Duodenal mucosa (tissue), 2 donors: ENCODE data around the gene TBX1.
A peak's percentile ranks its signal among the peaks of the same experiment; 100 is the strongest.

Source experiments
- H3K27ac ChIP-seq: one replicate; pipeline ENCODE4 v1.7.0; 2013; ENCODE audit warnings: low read depth, low read length
- H3K27me3 ChIP-seq, 2 donors: one replicate each; pipeline ENCODE4 v1.7.0; 2013; ENCODE audit warnings: low read length in 2 of 2, control low read depth in 1 of 2; ENCODE audit not compliant: insufficient read depth in 2 of 2, control insufficient read depth in 1 of 2
- H3K36me3 ChIP-seq, 2 donors: one replicate each; pipeline ENCODE4 v1.7.0; 2013; ENCODE audit warnings: low read length in 2 of 2, control low read depth in 1 of 2; ENCODE audit not compliant: insufficient read depth in 2 of 2, control insufficient read depth in 1 of 2
- H3K4me1 ChIP-seq, 2 donors: one replicate each; pipeline ENCODE4 v1.7.0; 2013; ENCODE audit warnings: low read length in 2 of 2, control low read depth in 1 of 2; ENCODE audit not compliant: insufficient read depth in 2 of 2, control insufficient read depth in 1 of 2
- H3K4me3 ChIP-seq, 2 donors: one replicate each; pipeline ENCODE4 v1.7.0; 2013; ENCODE audit warnings: low read length in 2 of 2, low read depth in 1 of 2
- H3K9ac ChIP-seq, 2 donors: one replicate each; pipeline ENCODE4 v1.7.0; 2013; ENCODE audit warnings: low read length in 2 of 2, low read depth in 1 of 2
- H3K9me3 ChIP-seq, 2 donors: one replicate each; pipeline ENCODE4 v1.7.0; 2013; ENCODE audit warnings: low read length in 2 of 2, control low read depth in 1 of 2; ENCODE audit not compliant: control insufficient read depth in 1 of 2

TBX1 gene

DNA sequence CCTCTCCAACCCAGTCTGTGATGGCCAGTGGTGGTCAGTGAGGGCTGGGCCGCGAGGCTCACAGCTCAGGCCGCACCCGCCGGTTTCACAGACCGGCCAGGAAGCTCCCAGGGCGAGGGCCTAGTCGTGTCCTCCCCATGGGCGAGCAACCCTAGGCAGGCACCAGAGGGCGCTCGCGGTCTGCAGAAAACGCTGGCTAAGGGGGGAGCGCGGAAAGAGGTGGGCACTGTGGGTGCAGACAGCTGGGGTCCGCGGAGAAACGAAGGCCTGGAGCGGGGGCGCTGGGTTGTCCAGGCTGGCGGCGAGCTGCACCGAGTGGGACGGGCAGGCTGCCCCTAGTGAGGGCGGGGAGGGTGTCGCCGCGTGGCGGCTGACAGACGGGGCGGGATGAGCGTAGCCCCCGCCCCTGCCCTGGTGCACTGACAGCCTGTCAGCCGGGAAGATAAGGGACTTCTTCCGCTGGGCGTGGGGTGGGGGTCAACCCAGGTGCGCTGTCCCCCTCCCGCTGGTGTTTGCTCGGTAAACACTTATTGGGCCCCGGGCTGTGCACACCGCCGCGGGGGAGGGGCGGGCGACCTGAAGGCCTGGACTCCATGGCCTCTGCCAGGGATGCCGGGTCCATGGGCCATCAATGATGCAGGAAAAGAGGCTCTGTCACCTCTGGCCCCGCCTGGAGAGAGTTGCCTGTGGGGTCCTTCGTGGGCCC lies 29.8 kb upstream of the TBX1 start:
- Histone ChIP-seq H3K36me3 (no peaks in the 10 kb centered on the region), H3K9me3 (no peaks in the 10 kb centered on the region), H3K27me3 (no peaks in the 10 kb centered on the region), H3K27ac (no peak overlapping the region), H3K4me3 (peak overlapping the region in 1 of 2 donors; percentile 54), H3K9ac (no peak overlapping the region), H3K4me1 (peaks cover 3 to 6% of the 10 kb centered on the region in 2 donors)

DNA sequence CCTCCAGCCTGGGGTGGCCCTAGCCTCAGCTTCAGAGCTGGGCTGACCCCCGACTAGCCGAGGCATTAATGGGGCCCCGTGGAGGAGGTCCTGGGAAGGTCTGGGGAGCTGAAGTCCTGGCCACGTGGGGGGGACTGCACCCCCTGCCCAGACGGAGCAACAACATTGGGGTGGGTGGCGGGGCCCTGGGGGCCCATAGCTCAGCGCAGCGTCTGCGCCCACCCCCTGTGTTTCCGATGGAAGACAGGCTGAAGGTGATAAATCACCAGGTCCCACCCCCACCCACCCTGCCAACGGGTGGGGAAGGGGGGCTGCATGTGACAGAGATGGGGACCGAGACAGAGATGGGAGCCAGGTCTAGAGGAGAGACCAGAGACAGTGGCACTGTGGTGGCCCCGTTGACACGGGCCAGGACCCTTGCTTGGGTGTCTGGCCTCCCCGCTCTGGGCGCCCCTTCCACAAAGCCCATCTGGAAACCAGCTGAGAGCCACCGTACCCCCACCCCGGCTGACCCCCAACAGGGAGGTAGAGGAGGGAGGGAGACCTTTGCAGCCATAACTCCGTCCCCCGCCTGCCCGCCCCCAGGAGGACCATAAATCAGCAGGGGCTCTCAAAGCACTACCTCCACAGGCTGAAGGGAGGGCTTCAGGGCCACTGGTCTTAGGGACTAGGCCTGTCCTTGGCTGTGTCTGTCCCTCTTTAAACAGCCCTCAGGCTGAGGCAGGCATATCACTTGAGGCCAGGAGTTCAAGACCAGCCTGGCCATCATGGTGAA lies 29.0 kb upstream of the TBX1 start:
- Histone ChIP-seq H3K9ac (no peak overlapping the region), H3K4me3 (no peak overlapping the region), H3K27ac (no peak overlapping the region), H3K4me1 (peaks cover 3 to 6% of the 10 kb centered on the region in 2 donors), H3K9me3 (no peaks in the 10 kb centered on the region), H3K27me3 (no peaks in the 10 kb centered on the region), H3K36me3 (no peaks in the 10 kb centered on the region)

DNA sequence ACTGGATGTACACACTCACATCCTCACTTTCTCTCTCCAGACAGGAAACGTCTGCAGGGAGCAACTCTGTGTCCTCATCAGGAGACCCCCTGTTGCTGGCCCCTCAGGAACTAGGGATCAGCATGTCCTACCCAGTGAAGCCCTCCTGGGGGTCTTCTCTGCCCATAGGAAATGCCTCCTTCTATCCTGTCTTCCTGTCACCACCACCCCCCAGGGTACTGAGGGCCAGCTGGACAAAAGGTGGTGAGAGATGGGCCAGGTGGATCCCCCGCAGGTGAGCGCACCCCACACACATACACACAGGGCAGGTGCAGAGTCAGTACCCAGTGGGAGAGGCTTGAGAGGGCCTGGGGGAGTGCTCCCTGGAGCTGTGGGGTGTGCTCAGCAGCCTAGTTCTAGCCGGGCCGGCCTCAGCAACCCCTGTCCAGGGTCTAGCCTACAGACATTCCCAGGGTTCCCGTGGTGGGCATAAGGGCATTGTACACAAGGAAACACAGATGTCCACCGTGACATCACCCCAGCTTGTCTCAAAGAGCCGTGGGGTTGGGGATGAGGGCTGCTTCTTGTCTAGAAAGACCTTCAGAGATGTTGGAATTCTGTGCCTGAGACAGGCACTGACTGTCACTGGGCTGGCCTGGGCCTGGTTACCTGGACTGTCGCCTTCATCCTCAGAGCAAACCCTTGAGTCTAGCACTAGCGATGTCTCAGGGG lies 28.0 kb upstream of the TBX1 start:
- H3K27ac ChIP-seq: no peak overlapping the region
- H3K4me3 ChIP-seq: no peak overlapping the region
- H3K4me1 ChIP-seq: peaks cover 3 to 6% of the 10 kb centered on the region in 2 donors
- peaks cover 0 to 3% of the 10 kb centered on the region in 2 donors for H3K27me3 ChIP-seq
- H3K36me3 ChIP-seq: no peaks in the 10 kb centered on the region
- no peak overlapping the region for H3K9ac ChIP-seq
- no peaks in the 10 kb centered on the region for H3K9me3 ChIP-seq

DNA sequence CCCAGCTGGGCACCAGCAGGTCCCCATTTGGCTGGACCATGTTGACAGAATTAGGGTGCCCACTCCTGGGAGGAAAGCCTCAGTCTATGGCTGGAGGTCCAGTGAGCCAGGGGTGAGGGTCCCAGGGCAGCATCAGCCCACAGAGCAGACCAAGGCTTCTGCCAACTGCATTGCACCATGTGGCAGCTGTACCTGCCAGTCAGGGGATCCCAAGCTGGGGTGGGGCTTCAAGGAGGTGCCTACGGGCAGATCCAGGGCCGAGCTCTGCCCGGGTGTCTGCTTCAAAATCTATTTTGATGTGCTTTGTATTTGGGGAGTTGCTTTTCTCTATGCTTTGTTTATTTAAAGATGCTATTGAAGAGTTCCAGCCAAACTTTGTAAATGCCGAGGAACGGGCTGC lies 26.8 kb upstream of the TBX1 start:
- Histone ChIP-seq H3K27me3 (peaks cover 0 to 3% of the 10 kb centered on the region in 2 donors), H3K27ac (no peak overlapping the region), H3K4me1 (peaks cover 3 to 6% of the 10 kb centered on the region in 2 donors), H3K36me3 (no peaks in the 10 kb centered on the region), H3K9ac (no peak overlapping the region), H3K4me3 (no peak overlapping the region), H3K9me3 (no peaks in the 10 kb centered on the region)

DNA sequence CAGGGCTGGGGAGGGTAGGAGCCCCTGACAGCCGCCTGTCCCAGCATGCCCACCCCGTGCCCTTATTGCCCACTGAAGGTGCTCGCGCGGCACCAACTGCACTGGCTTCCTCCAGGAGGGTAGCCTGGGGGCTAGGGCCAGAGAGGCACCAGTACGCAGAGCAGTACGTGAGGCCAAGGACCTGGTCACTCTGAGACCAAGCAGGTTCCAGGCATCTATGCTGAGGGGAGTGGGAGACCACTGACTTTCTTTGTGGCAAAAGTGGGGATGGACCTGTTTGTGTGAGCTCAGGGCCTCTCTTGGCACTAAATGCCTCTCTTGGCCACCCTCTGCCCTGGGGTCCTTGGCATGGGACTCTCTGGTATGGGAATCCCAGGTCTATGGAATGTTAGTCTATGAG lies 26.4 kb upstream of the TBX1 start:
- H3K9me3 ChIP-seq: no peaks in the 10 kb centered on the region
- H3K4me1 ChIP-seq: peaks cover 3 to 6% of the 10 kb centered on the region in 2 donors
- H3K9ac ChIP-seq: no peak overlapping the region
- no peak overlapping the region for H3K4me3 ChIP-seq
- no peak overlapping the region for H3K27ac ChIP-seq
- no peaks in the 10 kb centered on the region for H3K36me3 ChIP-seq
- peaks cover 0 to 3% of the 10 kb centered on the region in 2 donors for H3K27me3 ChIP-seq

DNA sequence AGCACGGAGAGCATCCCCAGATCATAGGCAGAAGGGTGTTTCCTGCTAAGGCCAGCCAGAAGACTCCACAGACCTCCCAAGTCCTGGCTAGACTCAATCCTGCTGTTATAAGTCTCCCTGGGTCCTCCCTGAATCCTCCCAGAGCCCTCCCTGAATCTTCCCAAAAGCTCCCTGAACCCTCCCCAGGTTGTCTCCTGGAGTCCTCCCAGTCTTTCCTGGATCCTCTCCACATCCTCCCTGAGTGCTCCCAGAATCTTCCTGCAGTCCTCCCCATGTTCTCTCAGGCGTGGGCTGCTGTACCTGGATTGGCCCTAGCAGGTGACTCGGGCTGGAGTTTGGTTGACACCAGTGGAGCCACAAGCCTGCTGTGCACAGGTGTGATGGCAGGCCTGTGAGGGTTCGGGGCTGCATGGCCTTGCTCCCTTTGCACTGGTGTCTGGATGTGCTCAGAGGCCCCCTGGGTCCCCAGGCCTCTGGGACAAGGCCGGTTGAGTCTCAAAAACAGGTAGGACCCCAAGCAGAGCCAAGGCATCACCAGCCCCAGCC lies 25.7 kb upstream of the TBX1 start:
- H3K36me3 ChIP-seq: no peaks in the 10 kb centered on the region
- no peak overlapping the region for H3K9ac ChIP-seq
- H3K9me3 ChIP-seq: no peaks in the 10 kb centered on the region
- H3K27me3 ChIP-seq: peaks cover 0 to 3% of the 10 kb centered on the region in 2 donors
- peaks cover 3 to 6% of the 10 kb centered on the region in 2 donors for H3K4me1 ChIP-seq
- H3K27ac ChIP-seq: no peak overlapping the region
- no peak overlapping the region for H3K4me3 ChIP-seq

DNA sequence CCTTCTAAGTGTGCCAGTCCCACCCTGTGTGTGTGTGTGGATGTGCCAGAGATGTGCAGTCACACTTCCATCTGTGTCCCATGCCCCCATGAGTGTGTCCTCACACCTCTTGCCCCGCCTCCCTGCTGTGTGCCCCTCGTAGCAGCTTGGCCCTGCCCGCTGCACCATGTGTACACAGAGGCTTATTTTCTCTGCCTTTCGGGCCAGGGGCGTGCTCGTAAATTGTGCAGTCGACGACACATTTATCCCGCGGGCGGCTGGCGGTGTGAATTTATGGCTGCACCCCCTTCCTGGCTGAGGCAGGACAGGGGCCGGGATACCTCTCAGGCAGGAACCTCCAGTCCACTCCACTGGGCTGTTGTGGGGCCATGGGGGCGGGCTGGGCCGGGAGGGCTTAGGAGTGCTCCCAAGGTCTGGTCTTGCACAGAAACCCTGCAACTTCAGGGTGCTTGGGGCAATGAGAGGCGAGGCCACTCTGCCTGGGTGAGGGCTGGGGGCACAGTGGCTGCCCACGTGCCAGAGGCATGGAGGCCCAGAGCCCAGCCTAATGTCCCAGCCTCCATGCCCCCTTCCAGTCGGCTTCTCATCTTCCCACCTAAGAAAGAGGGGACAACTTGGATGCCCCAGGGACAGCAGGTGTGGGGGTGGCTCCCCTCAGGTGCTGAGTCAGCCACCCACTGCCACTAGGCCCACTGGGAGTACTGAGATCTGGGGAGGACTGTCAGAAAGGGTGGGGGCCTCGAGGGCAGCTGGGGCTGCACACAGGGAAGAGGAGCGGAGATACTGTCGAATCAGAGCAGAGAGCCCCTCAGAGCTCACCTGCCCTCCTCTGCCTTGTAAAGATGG lies 24.7 kb upstream of the TBX1 start:
- H3K27me3 ChIP-seq: peaks cover 0 to 3% of the 10 kb centered on the region in 2 donors
- no peak overlapping the region for H3K27ac ChIP-seq
- peaks cover 0 to 2% of the 10 kb centered on the region in 2 donors for H3K4me1 ChIP-seq
- H3K9me3 ChIP-seq: no peaks in the 10 kb centered on the region
- H3K4me3 ChIP-seq: no peak overlapping the region
- no peaks in the 10 kb centered on the region for H3K36me3 ChIP-seq
- H3K9ac ChIP-seq: no peak overlapping the region

DNA sequence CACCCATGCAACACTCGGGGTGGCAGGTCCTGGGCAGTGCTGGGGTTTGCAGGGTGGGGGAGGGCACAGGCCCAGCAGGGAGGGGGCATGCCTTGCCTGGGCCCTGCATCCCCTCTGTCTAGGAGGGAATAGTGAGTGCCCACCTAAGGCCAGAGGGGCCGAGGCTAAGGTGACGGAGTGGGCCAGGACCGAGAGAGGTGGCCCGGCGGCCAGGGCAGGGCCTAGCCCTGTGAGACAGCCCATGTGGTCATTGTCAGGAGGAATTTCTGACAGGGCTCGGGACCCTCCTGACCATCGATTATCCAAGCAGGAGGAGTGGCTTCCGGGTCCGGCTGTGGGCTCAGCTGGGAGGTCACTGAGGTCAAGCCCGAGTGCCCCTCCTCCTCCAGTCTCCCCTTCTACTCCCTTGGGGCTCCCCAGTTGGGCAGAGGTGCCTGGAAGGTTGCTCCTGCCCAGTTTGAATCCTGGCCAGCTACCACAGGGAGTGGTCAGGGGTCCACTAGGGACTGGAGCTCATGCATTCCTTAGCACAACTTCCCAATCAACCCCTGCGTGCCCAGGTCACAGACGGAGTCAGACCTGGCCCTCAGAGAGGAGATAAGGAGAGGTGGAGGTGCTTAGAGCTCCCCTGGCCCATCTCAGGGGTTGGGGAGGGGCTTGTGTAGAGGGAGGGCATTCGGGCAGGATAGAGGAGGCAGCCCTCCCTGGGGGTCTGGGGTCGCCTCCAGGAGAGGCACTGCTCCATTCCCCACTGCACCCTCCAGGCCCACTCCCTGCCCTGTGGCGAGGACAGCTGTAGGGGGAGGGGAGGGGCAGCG lies 22.5 kb upstream of the TBX1 start:
- Histone ChIP-seq H3K27me3 (peaks cover 0 to 3% of the 10 kb centered on the region in 2 donors), H3K27ac (no peak overlapping the region), H3K4me1 (no peaks in the 10 kb centered on the region), H3K36me3 (no peaks in the 10 kb centered on the region), H3K4me3 (no peak overlapping the region), H3K9me3 (no peaks in the 10 kb centered on the region), H3K9ac (no peak overlapping the region)
